Activated CD8-positive, alpha-beta memory T cell treated with anti-CD3 and anti-CD28 coated beads, Interleukin-2, amount 10 ng/mL, durations not matched to agents 7 days and 5 days (primary cell): ENCODE results near the gene KLHDC3. TPM values are rescaled to one million over a fixed set of nuclear protein-coding genes. Genes with fewer than 3 reads are reported as not detected.

Experiments
- ATAC-seq: fragments of 150-1000 bp; cut with Tn5 transposase; one replicate; pipeline ENCODE4 v1.10.0; 2021; ENCODE audit warnings: moderate library complexity
- CTCF ChIA-PET: fragments of 350-600 bp; sonication (Branson Sonifier 250); formaldehyde crosslinking; loops from one replicate; lab custom pipeline; 2021; ENCODE audit warnings: antibody characterized with exemption; lab: Charles Lee
- DNase-seq: peaks from one replicate; pipeline ENCODE4 v3.0.0-alpha.2; 2020
- H3K27ac Mint-ChIP-seq: one replicate; pipeline ENCODE4 v1.8.0; 2021; ENCODE audit warnings: mild to moderate bottlenecking, mixed read lengths
- H3K27me3 Mint-ChIP-seq: one replicate; pipeline ENCODE4 v1.8.0; 2021; ENCODE audit warnings: mixed read lengths
- H3K36me3 Mint-ChIP-seq: one replicate; pipeline ENCODE4 v1.8.0; 2021; ENCODE audit warnings: mild to moderate bottlenecking, mixed read lengths
- H3K4me1 Mint-ChIP-seq: one replicate; pipeline ENCODE4 v1.8.0; 2021; ENCODE audit warnings: mixed read lengths
- H3K4me3 Mint-ChIP-seq: one replicate; pipeline ENCODE4 v1.8.0; 2021; ENCODE audit warnings: mild to moderate bottlenecking, moderate library complexity, mixed read lengths
- H3K9me3 Mint-ChIP-seq: one replicate; pipeline ENCODE4 v1.8.0; 2022; ENCODE audit warnings: low read depth, mixed read lengths
- total RNA-seq, 2 experiments: library from RNA; stranded (reverse); gene quantifications; one replicate each; pipeline ENCODE4 v1.2.3, GENCODE V29; 2021

The KLHDC3 gene
- total RNA-seq, 2 experiments from 2014 or later: 62.6 to 75.1 TPM

- CTCF ChIA-PET: interaction anchor here (1.0 to 1.1 kb wide), 2 partner anchors 9 to 11 kb away, joined by 3 read pairs; no protein-coding TSS in a partner anchor
- no peak for DNase-seq
- Mint-ChIP-seq H3K27me3 (no peaks in the 10 kb centered on the region), H3K9me3 (no peaks in the 10 kb centered on the region), H3K36me3 (peaks cover 2% of the 10 kb centered on the region), H3K4me1 (no peaks in the 10 kb centered on the region), H3K4me3 (no peak overlapping the region), H3K27ac (no peak overlapping the region)
- no peak for ATAC-seq
Observed at GRCh38 chr6:43001843-43002242, 12.2 kb upstream of the KLHDC3 start.

GRCh38 chr6:43005844-43006243 lies 8.2 kb upstream of the KLHDC3 start:
- H3K4me3 Mint-ChIP-seq: no peak overlapping the region
- no peaks in the 10 kb centered on the region for H3K4me1 Mint-ChIP-seq
- peaks cover 14% of the 10 kb centered on the region for H3K36me3 Mint-ChIP-seq
- no peaks in the 10 kb centered on the region for H3K9me3 Mint-ChIP-seq
- CTCF ChIA-PET: interaction anchor here (0.9 to 3.5 kb wide), 2 partner anchors 65 to 138 kb away, joined by 3 to 14 read pairs; no protein-coding TSS in a partner anchor
- H3K27me3 Mint-ChIP-seq: no peaks in the 10 kb centered on the region
- no peak overlapping the region for H3K27ac Mint-ChIP-seq
- ATAC-seq (no peak), DNase-seq (no peak)

GRCh38 chr6:43006251-43006650 lies 7.8 kb upstream of the KLHDC3 start:
- Mint-ChIP-seq H3K27me3 (no peaks in the 10 kb centered on the region), H3K4me3 (no peak overlapping the region), H3K4me1 (no peaks in the 10 kb centered on the region), H3K9me3 (no peaks in the 10 kb centered on the region), H3K27ac (no peak overlapping the region), H3K36me3 (peaks cover 17% of the 10 kb centered on the region)
- no peak for ATAC-seq
- CTCF ChIA-PET: interaction anchor here (3.5 kb wide), 1 partner anchor 138 kb away, joined by 14 read pairs; no protein-coding TSS in a partner anchor
- no peak for DNase-seq

- no peak for DNase-seq
- Mint-ChIP-seq H3K9me3 (no peaks in the 10 kb centered on the region), H3K27ac (no peak overlapping the region), H3K4me3 (no peak overlapping the region), H3K27me3 (no peaks in the 10 kb centered on the region), H3K4me1 (peaks cover 8% of the 10 kb centered on the region), H3K36me3 (peaks cover 17% of the 10 kb centered on the region)
- no peak for ATAC-seq
- CTCF ChIA-PET: interaction anchor here (1.3 to 3.5 kb wide), 2 partner anchors 69 to 137 kb away, joined by 3 to 14 read pairs; no protein-coding TSS in a partner anchor
Observed at GRCh38 chr6:43007126-43007525, 6.9 kb upstream of the KLHDC3 start.

- Mint-ChIP-seq H3K27ac (no peak overlapping the region), H3K27me3 (no peaks in the 10 kb centered on the region), H3K4me1 (peaks cover 21% of the 10 kb centered on the region), H3K36me3 (peaks cover 24% of the 10 kb centered on the region), H3K4me3 (no peak overlapping the region), H3K9me3 (no peaks in the 10 kb centered on the region)
- DNase-seq: peak; percentile 60
- ATAC-seq: no peak
- CTCF ChIA-PET: interaction anchor here (0.8 to 2.6 kb wide), 3 partner anchors 11 to 134 kb away, joined by 3 to 15 read pairs (median 7); partner anchors contain the start of genes CNPY3 and RRP36
Observed at GRCh38 chr6:43009124-43009523, 4.9 kb upstream of the KLHDC3 start.

- Mint-ChIP-seq H3K27me3 (no peaks in the 10 kb centered on the region), H3K4me1 (peaks cover 34% of the 10 kb centered on the region), H3K9me3 (no peaks in the 10 kb centered on the region), H3K4me3 (no peak overlapping the region), H3K36me3 (peaks cover 24% of the 10 kb centered on the region), H3K27ac (no peak overlapping the region)
- DNase-seq: no peak
- CTCF ChIA-PET: interaction anchor here (1.3 to 2.6 kb wide), 4 partner anchors 9 to 132 kb away, joined by 3 to 15 read pairs (median 6); partner anchors contain the start of genes MRPL2 and RRP36
- no peak for ATAC-seq
Observed at GRCh38 chr6:43011207-43011606, 2.8 kb upstream of the KLHDC3 start.

- CTCF ChIA-PET: interaction anchor here (1.0 to 3.7 kb wide), 4 partner anchors 10 to 132 kb away, joined by 3 to 15 read pairs (median 8); partner anchors contain the start of genes CNPY3 and PEX6
- Mint-ChIP-seq H3K36me3 (peaks cover 22% of the 10 kb centered on the region), H3K27me3 (no peaks in the 10 kb centered on the region), H3K4me3 (peak overlapping the region; percentile 96), H3K27ac (peak overlapping the region; percentile 19), H3K4me1 (peaks cover 41% of the 10 kb centered on the region), H3K9me3 (no peaks in the 10 kb centered on the region)
- no peak for DNase-seq
- ATAC-seq: no peak
Observed at GRCh38 chr6:43012364-43012763, 1.7 kb upstream of the KLHDC3 start.

- peaks cover 41% of the 10 kb centered on the region for H3K4me1 Mint-ChIP-seq
- CTCF ChIA-PET: interaction anchor here (1.0 to 3.7 kb wide), 7 partner anchors 9 to 493 kb away, joined by 3 to 15 read pairs (median 3); partner anchors contain the start of genes CNPY3 and PEX6
Observed at GRCh38 chr6:43013097-43013842, 779 bp upstream of the KLHDC3 start.

GRCh38 chr6:43014434-43014909 lies 423 bp downstream of the KLHDC3 start:
- Mint-ChIP-seq H3K36me3 (peaks cover 22% of the 10 kb centered on the region), H3K4me3 (peak overlapping the region; percentile 96)

More at GRCh38 chr6:43013097-43013842, 779 bp upstream of the KLHDC3 start:
- peak overlapping the region; percentile 83 for H3K27ac Mint-ChIP-seq
- H3K9me3 Mint-ChIP-seq: no peaks in the 10 kb centered on the region
- no peaks in the 10 kb centered on the region for H3K27me3 Mint-ChIP-seq
- ATAC-seq (peak; percentile 35), DNase-seq (peak; percentile 46)
- H3K36me3 Mint-ChIP-seq: peaks cover 17% of the 10 kb centered on the region
- H3K4me3 Mint-ChIP-seq: peak overlapping the region; percentile 96

GRCh38 chr6:43016176-43016942 lies 2.3 kb downstream of the KLHDC3 start:
- peak overlapping the region; percentile 7 for H3K27ac Mint-ChIP-seq
- no peak overlapping the region for H3K4me3 Mint-ChIP-seq
- DNase-seq (no peak), ATAC-seq (no peak)
- CTCF ChIA-PET: interaction anchor here (0.9 to 1.2 kb wide), 3 partner anchors 37 to 157 kb away, joined by 3 read pairs; partner anchors contain the start of gene CUL7
- H3K4me1 Mint-ChIP-seq: peaks cover 47% of the 10 kb centered on the region
- H3K9me3 Mint-ChIP-seq: no peaks in the 10 kb centered on the region
- peaks cover 20% of the 10 kb centered on the region for H3K36me3 Mint-ChIP-seq
- no peaks in the 10 kb centered on the region for H3K27me3 Mint-ChIP-seq

More at GRCh38 chr6:43014434-43014909, 423 bp downstream of the KLHDC3 start:
- Mint-ChIP-seq H3K9me3 (no peaks in the 10 kb centered on the region), H3K27ac (peak overlapping the region; percentile 70), H3K4me1 (peaks cover 43% of the 10 kb centered on the region), H3K27me3 (no peaks in the 10 kb centered on the region)
- DNase-seq (no peak), ATAC-seq (no peak)
- CTCF ChIA-PET: interaction anchor here (1.1 to 3.7 kb wide), 8 partner anchors 11 to 129 kb away, joined by 3 to 15 read pairs (median 5); partner anchors contain the start of genes CNPY3, PEX6 and PPP2R5D

GRCh38 chr6:43016943-43017334 lies 2.9 kb downstream of the KLHDC3 start:
- Mint-ChIP-seq H3K27ac (peak overlapping the region; percentile 7), H3K9me3 (no peaks in the 10 kb centered on the region), H3K27me3 (no peaks in the 10 kb centered on the region), H3K36me3 (peaks cover 20% of the 10 kb centered on the region), H3K4me3 (no peak overlapping the region), H3K4me1 (peaks cover 43% of the 10 kb centered on the region)
- CTCF ChIA-PET: interaction anchor here (1.2 kb wide), 1 partner anchor 37 kb away, joined by 3 read pairs; the partner anchor contains the start of gene CUL7
- ATAC-seq (no peak), DNase-seq (no peak)

- H3K4me3 Mint-ChIP-seq: no peak overlapping the region
- H3K27me3 Mint-ChIP-seq: no peaks in the 10 kb centered on the region
- peaks cover 39% of the 10 kb centered on the region for H3K4me1 Mint-ChIP-seq
- ATAC-seq: no peak
- no peak for DNase-seq
- no peak overlapping the region for H3K27ac Mint-ChIP-seq
- H3K9me3 Mint-ChIP-seq: no peaks in the 10 kb centered on the region
- H3K36me3 Mint-ChIP-seq: peaks cover 13% of the 10 kb centered on the region
- CTCF ChIA-PET: interaction anchor here (2.2 kb wide), 1 partner anchor 9 kb away, joined by 7 read pairs; no protein-coding TSS in a partner anchor
Observed at GRCh38 chr6:43019152-43019551, 5.1 kb downstream of the KLHDC3 start.
